GM21390 (cell line): Measurements from ENCODE around the gene FARP1.
A peak's percentile ranks its signal among the peaks of the same experiment; 100 is the strongest.

ENCODE experiments used
- ATAC-seq: cut with Tn5 transposase; IDR thresholded peaks from one replicate; pipeline ENCODE4 v1.9.1; 2021; ENCODE audit not compliant: unreplicated experiment

FARP1 gene

DNA sequence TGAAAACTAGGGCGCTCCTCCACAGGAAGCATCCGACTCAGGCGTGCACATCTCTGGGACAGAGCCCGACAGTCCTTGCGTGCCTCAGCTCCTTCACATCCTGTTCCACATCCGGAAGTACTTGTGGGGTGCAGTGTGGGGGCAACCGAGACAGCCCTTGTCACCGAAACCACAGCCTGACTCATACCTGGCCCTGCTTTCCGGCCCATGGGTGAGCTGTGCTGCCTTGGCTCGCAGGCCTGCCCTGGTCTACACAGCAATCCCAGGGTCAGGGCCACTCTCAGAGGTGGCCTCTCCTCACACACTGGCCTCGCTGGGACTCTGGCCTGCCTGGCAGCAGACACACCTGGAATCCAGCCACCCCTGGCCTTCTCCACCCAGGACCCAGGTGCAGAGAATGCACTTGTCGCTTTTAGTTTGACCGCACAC, 333.7 kb downstream of the FARP1 start:
- ATAC-seq, result peak; percentile 94

DNA sequence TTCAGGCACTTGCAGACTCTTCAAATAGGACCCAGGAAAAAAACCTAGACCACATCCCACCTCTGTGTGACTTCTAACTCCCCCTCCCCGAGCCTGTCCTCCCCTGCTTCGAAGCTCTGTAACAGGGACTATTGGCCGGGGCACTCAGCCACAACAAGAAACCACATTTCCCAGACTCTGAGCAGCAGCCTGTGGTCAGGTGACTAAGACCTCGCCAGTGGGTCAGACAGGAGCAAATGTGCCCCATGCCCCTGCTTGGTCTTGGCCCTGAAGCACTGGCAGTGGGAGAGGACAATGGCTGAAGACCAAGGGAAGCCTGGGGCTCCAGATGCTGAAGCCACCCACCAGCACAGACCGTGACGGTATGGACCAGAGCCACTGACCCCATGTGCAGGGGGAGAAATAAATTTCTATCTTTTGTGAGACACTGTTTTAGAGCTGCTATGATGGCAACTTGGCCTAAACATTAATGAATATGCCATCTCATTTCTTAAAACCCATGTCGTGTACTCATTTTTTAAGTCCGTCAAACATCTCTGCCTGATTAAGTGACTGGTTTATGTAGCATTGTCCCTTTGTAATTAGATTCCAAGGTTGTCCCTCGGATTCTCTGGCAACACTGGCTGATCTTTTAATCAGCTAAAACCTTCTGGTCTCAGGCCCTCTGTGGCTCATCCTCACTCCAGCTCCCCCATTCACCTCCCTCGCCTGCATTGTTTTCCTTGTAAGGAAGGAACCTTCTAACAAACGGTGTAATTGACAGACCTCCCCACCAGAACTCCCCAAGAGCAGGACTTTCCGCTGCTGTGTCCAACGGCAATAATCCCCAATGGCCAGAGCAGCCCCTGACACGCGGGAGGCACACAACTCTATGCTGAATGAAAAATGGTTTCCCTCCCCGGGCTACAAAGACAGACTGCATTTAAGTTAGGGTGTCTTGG, 335.6 kb downstream of the FARP1 start:
- peak; percentile 37 for ATAC-seq

DNA sequence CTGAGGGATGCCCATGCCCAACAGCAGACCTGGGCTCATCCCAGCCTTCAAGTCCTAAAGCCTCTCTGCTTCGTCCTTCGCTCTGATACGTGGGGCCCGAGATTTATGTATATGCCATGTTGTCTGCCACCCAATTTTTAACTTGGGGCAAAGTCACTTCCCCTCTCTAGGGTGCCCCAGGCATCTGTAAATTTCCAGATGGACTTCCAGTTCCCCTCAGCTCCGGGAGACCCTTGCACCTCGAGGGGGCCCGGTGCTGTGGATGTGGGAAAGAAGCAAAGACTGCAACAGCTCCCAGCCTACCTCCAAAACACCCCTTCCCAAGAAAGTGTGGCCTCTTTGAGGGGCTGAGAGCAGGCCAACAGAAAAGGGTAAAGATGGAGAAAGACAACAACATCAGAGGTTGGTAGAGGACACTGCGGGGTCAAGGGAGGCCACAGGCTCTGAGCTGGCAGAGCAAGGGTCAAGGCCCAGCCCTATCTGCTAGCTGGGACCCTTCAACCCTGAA, 336.7 kb downstream of the FARP1 start:
- no peak for ATAC-seq

DNA sequence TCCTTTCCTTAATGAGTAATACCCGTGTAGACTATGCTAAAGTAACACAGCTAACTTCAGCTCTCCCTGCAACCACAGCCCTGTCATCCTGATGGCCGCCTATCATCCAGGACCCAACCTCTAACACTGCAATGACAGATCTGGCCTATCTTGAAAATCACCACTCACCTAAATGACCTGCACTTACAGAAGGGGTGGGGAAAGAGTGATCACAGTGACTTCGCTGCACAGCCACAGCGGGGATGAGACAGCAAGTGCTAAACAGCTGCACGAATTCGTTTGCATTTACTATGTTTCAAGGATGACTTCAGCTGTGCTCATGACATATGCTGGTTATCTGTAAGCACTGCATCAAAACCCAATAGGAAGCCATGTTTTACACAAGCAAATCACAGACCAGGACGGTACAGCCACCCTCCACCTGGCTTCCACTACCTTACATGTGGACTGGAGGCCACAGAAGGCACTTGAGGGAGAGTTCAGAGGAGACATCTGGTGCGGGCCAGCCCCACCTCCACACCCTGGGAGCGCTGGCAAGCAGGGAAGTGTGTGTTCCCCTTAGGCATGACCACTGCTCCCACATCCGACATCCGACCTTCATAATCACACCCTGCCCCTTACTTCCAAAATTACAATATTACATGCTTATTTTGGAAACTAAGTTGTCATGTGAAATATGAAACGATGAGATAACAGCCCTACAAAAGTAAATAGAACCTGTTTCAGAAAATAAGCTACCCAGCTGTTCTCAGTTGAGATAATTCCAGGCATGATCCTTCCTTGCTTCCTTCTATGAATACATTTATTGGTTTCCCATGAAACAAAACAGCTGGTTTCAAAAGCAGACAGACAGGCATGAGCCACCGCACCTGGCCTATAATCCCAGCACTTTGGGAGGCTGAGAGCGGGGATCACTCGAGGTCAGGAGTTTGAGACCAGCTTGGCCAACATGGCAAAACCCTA, 338.3 kb downstream of the FARP1 start:
- peak; percentile 14 for ATAC-seq

DNA sequence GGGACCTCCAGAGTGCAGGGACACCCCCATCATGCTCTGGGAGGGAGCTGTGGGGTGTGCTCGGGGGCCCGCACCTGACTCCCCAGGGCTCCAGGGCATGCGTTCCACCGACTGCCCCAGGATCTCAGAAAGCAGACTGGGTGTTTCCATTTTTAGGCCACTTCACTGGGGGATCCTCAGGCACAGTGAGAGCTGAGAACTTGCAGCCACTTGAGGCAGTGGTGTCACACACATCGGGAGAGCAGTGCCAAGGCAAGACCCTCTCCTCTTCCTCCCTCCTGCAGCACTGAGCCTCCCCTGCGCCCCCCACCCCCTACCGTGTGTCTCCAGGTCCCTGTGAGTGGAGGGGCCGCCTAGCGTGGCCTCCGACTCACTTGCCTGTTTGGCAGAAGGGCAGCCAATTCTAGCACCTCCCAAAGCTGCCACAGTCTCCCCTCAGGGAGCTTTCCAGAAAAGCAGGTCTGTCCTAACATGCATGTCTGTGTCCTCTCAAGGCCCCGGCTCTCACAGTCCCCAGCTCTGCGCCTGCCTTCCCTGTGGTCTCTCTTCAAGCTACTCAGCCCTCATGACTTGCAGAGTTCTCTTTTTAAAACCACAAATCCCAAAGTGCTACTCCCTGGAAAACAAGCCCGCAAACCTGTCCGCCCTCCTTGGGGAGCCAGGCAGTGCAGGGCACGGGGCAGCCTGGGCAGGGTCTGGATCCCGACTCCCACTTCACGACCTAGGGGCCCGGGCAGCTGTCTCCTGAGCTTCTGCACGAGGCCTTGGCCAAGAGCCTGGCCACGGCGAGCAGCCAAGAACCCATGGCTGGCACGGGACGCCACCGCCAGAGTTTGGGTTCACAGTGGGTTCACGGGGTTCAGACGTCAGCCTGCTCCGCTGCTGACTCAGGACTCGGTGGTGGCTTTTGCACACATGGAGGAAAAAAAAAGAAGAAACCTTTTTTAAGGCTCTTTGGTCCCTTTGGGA, 339.9 kb downstream of the FARP1 start:
- no peak for ATAC-seq

DNA sequence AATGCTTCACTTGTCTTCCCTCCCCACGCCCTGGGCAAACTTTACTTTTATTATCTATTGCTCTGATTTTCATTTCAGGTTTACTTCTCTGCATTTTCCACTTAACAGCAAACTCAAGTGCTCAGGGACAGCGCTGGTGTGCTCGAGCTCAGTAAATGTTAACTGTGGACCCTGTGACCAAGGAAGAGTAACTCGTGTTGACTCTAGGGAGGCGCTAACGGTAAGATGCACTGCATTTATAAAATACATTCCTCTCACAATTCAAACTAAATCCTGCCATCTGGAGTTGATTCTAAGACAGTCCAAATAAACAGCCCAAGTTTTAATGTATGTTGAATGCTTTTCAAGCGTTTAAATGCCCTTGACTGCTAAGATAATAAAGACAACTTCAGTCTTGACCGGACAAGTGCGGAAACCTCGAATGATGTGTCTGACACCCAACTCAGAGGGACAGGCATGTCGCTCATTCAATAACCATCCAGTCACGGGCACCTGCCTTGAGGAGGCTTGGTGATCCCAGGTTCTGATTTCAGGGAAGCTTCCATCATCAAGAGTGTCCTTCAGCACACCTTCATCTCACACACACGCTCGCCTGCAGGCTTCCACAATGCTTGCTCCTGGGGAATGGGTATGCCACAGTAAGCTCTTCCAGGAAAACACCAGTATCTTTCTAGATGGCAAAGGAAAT, 340.9 kb downstream of the FARP1 start:
- no peak for ATAC-seq

DNA sequence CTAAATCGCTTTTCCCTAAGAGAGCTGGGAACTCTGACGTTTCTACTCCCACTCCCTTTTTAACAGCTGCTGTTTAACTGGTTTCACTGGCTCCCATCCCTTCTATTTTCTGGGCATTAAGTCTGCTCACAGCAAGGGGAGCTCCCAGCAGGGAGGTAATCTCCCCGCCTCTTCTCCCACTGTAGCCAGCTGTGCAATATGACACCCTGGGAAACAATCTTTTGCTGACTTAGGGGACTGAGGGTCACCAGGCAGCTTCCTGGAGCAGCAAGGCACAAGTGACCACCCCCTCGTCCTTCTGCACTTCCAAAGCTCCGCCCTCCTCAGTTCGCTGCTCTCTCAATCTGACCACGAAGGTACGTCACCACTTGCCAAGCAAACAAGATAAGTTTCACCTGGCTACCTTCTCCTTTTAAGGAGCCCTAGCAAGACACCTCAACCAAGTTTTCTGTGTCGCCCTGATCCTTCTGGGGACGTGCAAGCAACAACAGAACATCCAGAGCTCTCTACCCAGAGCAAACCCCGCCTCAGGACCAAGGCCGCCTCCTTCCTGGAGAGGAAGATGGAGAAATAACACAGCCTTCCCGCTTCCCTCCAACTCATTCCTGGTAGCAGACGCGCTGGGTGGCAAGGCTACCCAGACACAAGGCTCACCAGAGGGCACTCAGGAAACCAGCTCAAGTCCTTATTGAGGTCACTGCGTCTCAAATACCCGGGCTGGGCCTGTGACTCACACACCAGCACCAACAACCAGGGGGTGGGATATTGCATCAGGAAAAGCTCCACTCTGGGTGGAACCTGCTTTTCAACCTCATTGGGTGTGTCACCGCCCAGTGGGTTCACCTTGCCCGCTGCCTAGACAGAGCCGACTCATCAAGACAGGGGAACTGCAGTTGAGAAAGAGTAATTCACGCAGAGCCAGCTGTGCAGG, 341.7 kb downstream of the FARP1 start:
- no peak for ATAC-seq

DNA sequence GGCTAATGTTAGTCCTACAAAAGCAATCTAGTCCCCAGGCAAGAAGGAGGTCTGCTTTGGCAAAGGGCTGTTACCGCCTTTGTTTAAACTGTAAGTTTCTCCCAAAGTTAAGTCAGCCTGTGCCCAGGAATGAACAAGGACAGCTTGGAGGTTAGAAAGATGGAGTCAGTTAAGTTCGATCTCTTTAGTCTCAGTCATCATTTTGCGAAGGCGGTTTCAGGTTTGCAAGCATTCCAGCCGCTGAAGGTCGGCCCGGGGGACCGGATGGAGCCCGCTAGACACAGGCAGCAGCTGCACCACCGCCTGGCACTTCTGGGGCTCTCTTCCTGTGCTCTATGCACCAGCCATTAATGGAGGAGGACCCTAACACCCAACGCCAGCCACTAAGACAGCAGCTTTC, 342.7 kb downstream of the FARP1 start:
- no peak for ATAC-seq

DNA sequence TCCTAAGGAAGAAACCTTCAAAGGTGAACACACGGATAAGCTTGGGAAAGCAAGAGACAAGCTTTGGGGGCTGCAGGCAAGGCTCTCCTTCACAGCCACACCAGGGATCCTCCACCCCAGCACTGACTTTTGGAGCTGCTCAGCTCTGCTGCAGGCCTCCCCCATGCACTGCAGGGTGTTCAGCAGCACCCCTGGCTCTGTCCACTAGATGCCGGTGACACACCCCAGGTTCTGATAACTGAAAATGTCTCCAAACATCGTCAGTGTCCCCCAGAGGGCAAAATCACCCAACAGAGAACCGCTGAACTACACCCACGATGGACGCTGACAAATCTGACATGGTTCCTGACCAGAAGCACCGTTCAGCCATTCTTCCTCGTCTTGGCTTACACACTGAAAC, 343.5 kb downstream of the FARP1 start:
- ATAC-seq, result no peak

DNA sequence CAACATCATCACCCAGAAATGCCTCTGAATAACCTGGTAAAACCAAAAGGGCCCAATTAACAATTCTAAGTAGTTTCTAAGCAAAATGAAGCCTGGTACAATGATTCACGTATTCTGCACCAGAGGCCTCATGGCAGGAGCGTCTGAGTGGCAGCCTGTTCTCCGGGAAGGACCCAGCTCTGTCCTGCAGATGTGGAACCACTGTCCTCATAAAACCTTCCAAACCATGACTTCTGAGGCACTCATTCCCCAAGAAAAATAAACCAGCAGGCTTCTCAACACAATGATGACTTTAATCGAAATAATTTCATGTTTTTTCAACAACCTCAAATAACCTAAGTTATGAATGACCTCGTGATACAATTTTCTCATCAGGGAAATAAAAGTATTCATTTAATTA, 344.1 kb downstream of the FARP1 start:
- ATAC-seq, result no peak

DNA sequence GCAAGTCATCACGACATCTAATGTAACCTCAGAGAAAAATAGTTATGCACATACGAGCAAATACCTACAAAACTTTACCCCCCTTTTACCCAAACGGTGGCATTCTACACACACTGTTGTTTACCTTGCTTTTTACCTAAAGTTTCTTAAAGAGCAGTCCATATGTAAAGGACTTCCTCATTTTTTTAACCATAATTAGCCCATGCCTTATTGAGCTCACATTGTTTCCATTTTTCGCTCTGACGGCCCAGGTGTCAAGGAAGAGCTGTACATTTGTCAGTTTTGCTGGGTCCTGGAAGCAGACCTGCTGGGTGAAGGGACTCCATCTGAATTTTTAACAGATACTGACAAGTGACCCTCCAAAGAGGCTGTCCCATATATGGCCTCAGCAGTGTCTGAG, 344.6 kb downstream of the FARP1 start:
- ATAC-seq, result no peak

DNA sequence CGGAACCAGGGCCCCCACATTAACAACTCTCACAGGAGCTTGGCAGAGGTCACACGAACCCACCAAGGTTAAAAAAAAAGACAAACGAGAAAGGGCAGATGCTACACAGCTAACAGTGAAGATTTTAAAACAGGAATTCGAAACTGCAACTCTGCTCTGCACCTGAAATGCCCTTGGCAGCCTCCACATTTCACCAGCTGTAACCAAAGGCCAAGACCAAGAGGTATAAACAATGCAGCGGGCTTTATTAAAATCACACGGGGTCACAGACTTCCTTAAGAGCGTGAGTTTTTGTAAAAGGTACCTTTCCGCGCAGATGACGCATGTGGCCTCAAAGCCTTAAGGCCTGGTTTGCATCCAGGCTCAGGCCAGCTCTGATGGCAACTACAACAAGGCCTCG, 345.8 kb downstream of the FARP1 start:
- peak; percentile 60 for ATAC-seq

DNA sequence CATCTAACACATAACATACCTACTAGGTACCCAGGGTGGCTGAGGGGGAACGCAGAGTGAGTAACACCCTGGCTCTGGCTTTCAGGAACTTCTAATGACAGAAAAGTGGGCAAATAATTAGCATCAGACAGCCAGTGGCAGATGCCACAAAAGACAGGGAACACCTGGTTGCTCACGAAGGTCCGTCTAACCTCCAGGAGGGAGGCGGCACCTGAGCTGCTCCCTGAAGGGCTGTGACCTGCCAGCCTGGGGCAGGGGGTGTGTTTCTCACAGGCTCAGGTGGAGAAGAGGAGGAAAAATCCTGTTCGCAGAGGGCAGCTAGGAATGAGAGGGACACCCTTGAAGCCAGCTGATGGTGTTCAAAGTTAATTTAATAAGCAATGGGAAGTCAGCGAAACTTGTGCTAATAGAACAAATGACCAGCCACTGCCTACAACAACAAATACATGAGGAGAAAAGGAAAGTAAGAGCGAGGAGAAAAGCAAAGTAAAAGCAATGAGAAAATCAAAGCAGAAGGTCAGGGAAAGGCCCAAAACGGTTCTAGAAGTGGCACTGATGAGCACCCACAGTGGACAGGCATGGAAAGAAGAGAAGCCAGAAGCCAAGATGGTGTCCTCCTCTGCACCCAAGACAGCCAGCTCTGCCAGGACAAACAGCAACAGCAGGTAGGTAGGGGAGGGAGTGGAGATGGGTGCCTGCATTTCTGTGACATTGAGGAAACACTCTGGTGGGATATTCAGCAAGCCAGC, 346.7 kb downstream of the FARP1 start:
- no peak for ATAC-seq

DNA sequence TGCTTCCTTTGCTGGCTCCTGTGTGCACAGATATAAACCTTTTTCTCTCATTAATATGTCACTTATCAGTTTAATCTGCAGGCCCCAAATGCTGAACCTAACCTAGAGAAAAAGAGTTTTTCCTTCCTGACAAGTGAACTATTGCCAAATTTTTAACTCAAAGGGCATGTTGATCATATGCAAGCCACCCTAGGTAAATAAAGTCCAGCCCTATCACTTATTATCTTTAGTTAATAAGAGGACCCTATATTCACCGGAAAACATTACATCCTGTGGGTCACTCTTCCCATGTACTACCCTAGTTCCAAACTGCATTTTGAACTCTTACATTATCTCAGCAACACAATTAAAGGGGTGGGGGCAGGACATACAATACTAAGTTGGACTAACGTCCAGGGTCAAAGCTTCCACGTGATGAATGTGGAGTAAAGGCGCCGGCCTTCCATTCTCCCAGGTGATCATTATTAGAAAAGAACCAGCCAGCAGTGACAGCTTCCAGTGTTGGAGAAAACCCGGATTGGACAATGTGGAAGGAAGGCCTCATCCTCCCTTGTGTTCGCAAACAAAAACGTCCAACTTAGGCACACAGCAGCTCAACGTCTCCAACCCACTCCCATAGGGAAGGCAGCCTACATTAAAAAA, 347.4 kb downstream of the FARP1 start:
- ATAC-seq, result no peak

DNA sequence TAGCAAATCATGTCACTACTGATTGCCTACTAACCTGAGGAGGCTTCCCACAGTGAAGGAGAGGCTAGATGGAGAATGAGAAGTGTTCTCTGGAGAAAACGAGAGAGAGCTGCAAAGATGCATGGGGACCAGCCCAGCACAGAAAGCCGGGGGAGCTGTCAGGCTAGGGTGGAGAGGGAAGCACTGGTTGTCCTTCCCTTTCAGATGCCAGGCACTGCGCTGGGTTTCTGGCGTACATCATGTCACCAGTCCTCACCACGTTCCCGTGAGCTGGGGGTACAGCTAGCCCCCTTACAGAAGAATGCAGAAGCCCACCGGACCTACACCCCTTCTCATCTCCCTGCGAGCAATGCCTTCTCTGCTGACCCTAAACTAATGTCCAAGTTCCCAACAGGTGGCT, 348.0 kb downstream of the FARP1 start:
- ATAC-seq, result no peak

DNA sequence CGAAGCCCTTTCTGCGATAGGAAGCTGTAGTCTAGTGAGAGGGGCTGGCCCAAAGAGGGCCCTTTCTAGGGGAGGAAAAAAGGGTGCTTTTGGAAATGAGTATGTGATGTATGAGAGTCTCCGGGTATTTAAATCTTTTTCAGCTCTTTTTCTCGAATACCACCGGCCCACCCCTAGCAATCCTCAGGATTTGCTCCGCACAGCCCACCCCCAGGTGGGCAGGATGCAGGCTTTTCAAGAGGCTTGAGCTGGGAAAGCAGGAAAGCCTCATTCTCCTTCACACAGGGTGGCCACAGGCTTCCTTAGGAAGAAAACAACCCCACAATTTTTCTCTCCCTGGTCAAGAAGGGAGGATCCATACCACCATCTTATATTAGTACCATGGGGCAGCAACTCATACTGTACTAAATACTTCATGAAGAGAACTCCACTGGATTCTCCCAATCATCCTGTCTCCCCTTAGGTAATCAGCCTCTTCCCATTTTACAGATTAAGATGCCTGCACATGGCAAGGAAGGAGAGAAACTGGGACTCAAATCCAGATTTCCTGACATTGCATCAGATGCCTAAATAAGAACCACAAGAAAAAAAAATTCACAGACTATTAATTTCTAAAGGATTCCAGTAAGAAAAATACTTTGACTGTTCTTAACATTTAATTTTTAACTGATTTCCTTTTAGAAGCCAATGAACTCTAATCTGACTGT, 349.6 kb downstream of the FARP1 start:
- ATAC-seq, result no peak
